H1 (cell line): ENCODE results near the gene MRTFB. TPM values are rescaled to one million over a fixed set of nuclear protein-coding genes. Genes with fewer than 3 reads are reported as not detected.

Experiments
- CTCF ChIA-PET: fragments of 300-600 bp; sonication (Branson Sonifier 250); formaldehyde crosslinking; loops from one replicate; lab custom pipeline; 2021; ENCODE audit not compliant: partially characterized antibody; lab: Charles Lee
- POLR2A ChIA-PET: fragments of 300-600 bp; sonication (Branson Sonifier 250); formaldehyde crosslinking; loops from one replicate; lab custom pipeline; 2021; ENCODE audit warnings: inconsistent platforms; ENCODE audit not compliant: partially characterized antibody; lab: Charles Lee
- DNase-seq, 2 experiments: peaks; one replicate each; pipeline versions ENCODE4 v3.0.0 to v3.0.0-alpha.2; 2010 to 2022; ENCODE audit warnings: low spot score in 2 of 2, low read depth in 1 of 2, mixed read lengths in 1 of 2
- FAIRE-seq: peaks from 2 replicates; lab custom pipeline; 2011; peaks lifted over from hg19 to GRCh38; lab: Jason Lieb, UNC
- H2AFZ ChIP-seq: 2 replicates; pipeline ENCODE4 v1.8.1; 2012; ENCODE audit warnings: low read length, inconsistent platforms
- H2AK5ac ChIP-seq: 2 replicates; pipeline ENCODE4 v1.6.1; 2013; ENCODE audit warnings: low read depth, low read length
- H2BK120ac ChIP-seq: replicated peaks from 2 replicates; pipeline ENCODE3; 2013; ENCODE audit warnings: low read depth, low read length, inconsistent platforms
- H2BK12ac ChIP-seq: 2 replicates; pipeline ENCODE4 v1.6.1; 2013; ENCODE audit warnings: low read depth, low read length
- H2BK15ac ChIP-seq: 2 replicates; pipeline ENCODE4 v1.6.1; 2013; ENCODE audit warnings: low read length
- H2BK20ac ChIP-seq: 2 replicates; pipeline ENCODE4 v1.6.1; 2013; ENCODE audit warnings: low read length
- H2BK5ac ChIP-seq: 2 replicates; pipeline ENCODE4 v1.6.1; 2013; ENCODE audit warnings: low read depth, low read length
- H3K14ac ChIP-seq: 2 replicates; pipeline ENCODE4 v1.6.1; 2013; ENCODE audit warnings: inconsistent platforms; ENCODE audit not compliant: insufficient read length
- H3K18ac ChIP-seq: 2 replicates; pipeline ENCODE4 v1.6.1; 2013; ENCODE audit warnings: low read length; ENCODE audit errors: extremely low read depth
- H3K23ac ChIP-seq: 2 replicates; pipeline ENCODE4 v1.6.1; 2013; ENCODE audit warnings: inconsistent platforms; ENCODE audit not compliant: insufficient read length
- H3K23me2 ChIP-seq: 2 replicates; pipeline ENCODE4 v1.6.1; 2013; ENCODE audit warnings: low read depth, low read length
- H3K27ac ChIP-seq: 2 replicates; pipeline ENCODE4 v1.6.1; 2011; ENCODE audit warnings: low read depth, low read length, inconsistent platforms
- H3K27me3 ChIP-seq, 4 experiments: replicated peaks in 1 of 4; 1 replicate in 1 of 4; 2 replicates in 3 of 4; pipeline versions ENCODE4 v1.6.1 to v1.8.1; 2011 to 2013; ENCODE audit warnings: low read length in 3 of 4, mild to moderate bottlenecking in 3 of 4, inconsistent platforms in 2 of 4, mixed read lengths in 2 of 4, moderate library complexity in 1 of 4; ENCODE audit not compliant: control insufficient read depth in 3 of 4, insufficient read depth in 3 of 4; ENCODE audit errors: extremely low read depth in 1 of 4
- H3K36me3 ChIP-seq, 4 experiments: 2 replicates each; pipeline versions ENCODE4 v1.6.1 to v1.8.1; 2011 to 2013; ENCODE audit warnings: mild to moderate bottlenecking in 4 of 4, low read length in 3 of 4, moderate library complexity in 2 of 4, control low read depth in 1 of 4, inconsistent platforms in 1 of 4; ENCODE audit not compliant: insufficient read depth in 4 of 4, control insufficient read depth in 2 of 4
- H3K4ac ChIP-seq: replicated peaks from 2 replicates; pipeline ENCODE3; 2013; ENCODE audit warnings: low read length, low read depth, mixed read lengths, inconsistent platforms; ENCODE audit not compliant: insufficient read length
- H3K4me1 ChIP-seq, 4 experiments: replicated peaks in 1 of 4; 1 replicate in 1 of 4; 2 replicates in 3 of 4; pipeline versions ENCODE4 v1.6.1 to v1.8.1; 2011 to 2013; ENCODE audit warnings: low read length in 3 of 4, inconsistent platforms in 2 of 4, mixed read lengths in 1 of 4; ENCODE audit not compliant: insufficient read depth in 4 of 4, control insufficient read depth in 3 of 4
- H3K4me2 ChIP-seq, 2 experiments: 2 replicates each; pipeline versions ENCODE4 v1.6.1 to v1.8.1; 2011 to 2013; ENCODE audit warnings: low read depth in 2 of 2, low read length in 2 of 2, control low read depth in 1 of 2, inconsistent platforms in 1 of 2, mild to moderate bottlenecking in 1 of 2; ENCODE audit not compliant: insufficient read depth in 1 of 2
- H3K4me3 ChIP-seq, 4 experiments: fragments of 200-600, 300-600 bp in 1 of 4; sonication (generic), shearing (Covaris generic), sonication (Bioruptor Twin) in 1 of 4; 2 replicates each; pipeline versions ENCODE4 v1.5.1 to v1.8.1; 2011 to 2016; ENCODE audit warnings: low read length in 4 of 4, low read depth in 3 of 4, control low read depth in 2 of 4, inconsistent platforms in 2 of 4, mild to moderate bottlenecking in 2 of 4, mixed read lengths in 1 of 4, moderate library complexity in 1 of 4; ENCODE audit not compliant: insufficient read depth in 2 of 4; ENCODE audit errors: extremely low read depth in 1 of 4
- H3K56ac ChIP-seq: replicated peaks from 2 replicates; pipeline ENCODE3; 2013; ENCODE audit warnings: low read depth, mild to moderate bottlenecking, mixed read lengths, low read length, inconsistent platforms; ENCODE audit not compliant: insufficient read length
- H3K79me1 ChIP-seq: 2 replicates; pipeline ENCODE4 v1.6.1; 2013; ENCODE audit warnings: low read depth, low read length, control low read depth
- H3K79me2 ChIP-seq, 2 experiments: 2 replicates each; pipeline versions ENCODE4 v1.6.1 to v1.8.1; 2012 to 2013; ENCODE audit warnings: low read length in 2 of 2, mild to moderate bottlenecking in 2 of 2, inconsistent platforms in 1 of 2; ENCODE audit not compliant: insufficient read depth in 2 of 2, control insufficient read depth in 1 of 2
- H3K9ac ChIP-seq, 4 experiments: replicated peaks in 1 of 4; 1 replicate in 1 of 4; 2 replicates in 3 of 4; pipeline versions ENCODE4 v1.6.1 to v1.8.1; 2011 to 2013; ENCODE audit warnings: low read depth in 3 of 4, low read length in 3 of 4, control low read depth in 2 of 4, mild to moderate bottlenecking in 2 of 4, moderate library complexity in 2 of 4, inconsistent platforms in 1 of 4; ENCODE audit errors: extremely low read depth in 1 of 4
- H3K9me3 ChIP-seq, 2 experiments: 2 replicates each; pipeline versions ENCODE4 v1.6.1 to v1.8.1; 2012 to 2013; ENCODE audit warnings: mild to moderate bottlenecking in 2 of 2, moderate library complexity in 2 of 2, control low read depth in 1 of 2, inconsistent platforms in 1 of 2, low read depth in 1 of 2, low read length in 1 of 2, mixed read lengths in 1 of 2; ENCODE audit not compliant: insufficient read depth in 2 of 2
- H4K20me1 ChIP-seq, 2 experiments: replicated peaks in 1 of 2; 2 replicates each; pipeline versions ENCODE3 to v1.8.1; 2011 to 2013; ENCODE audit warnings: inconsistent platforms in 2 of 2, low read length in 2 of 2, mild to moderate bottlenecking in 1 of 2; ENCODE audit not compliant: insufficient read depth in 2 of 2, control insufficient read depth in 1 of 2
- H4K5ac ChIP-seq: 2 replicates; pipeline ENCODE4 v1.6.1; 2013; ENCODE audit warnings: low read length, low read depth, mixed read lengths, inconsistent platforms; ENCODE audit not compliant: insufficient read length
- H4K8ac ChIP-seq: 2 replicates; pipeline ENCODE4 v1.8.0; 2013; ENCODE audit warnings: mild to moderate bottlenecking, moderate library complexity, low read length, inconsistent platforms; ENCODE audit not compliant: insufficient read depth; ENCODE audit errors: extremely low read depth
- H4K91ac ChIP-seq: replicated peaks from 2 replicates; pipeline ENCODE3; 2013; ENCODE audit warnings: low read length, mixed read lengths, inconsistent platforms; ENCODE audit not compliant: insufficient read length
- ATF2 ChIP-seq: IDR thresholded peaks from 2 replicates; pipeline ENCODE4 v1.6.1; 2012; ENCODE audit warnings: low read length, inconsistent platforms
- BCL11A ChIP-seq, 2 experiments: IDR thresholded peaks; one replicate each; pipeline ENCODE4 v1.6.1; 2011; ENCODE audit warnings: low read depth in 2 of 2, low read length in 2 of 2, mild to moderate bottlenecking in 2 of 2
- BRCA1 ChIP-seq: IDR thresholded peaks from 2 replicates; pipeline ENCODE4 v1.6.1; 2012; ENCODE audit warnings: low read depth, low read length, improper control_type of control experiment
- CEBPB ChIP-seq: IDR thresholded peaks from 2 replicates; pipeline ENCODE4 v1.6.1; 2012; ENCODE audit warnings: low read depth, low read length
- CTBP2 ChIP-seq: IDR thresholded peaks from 2 replicates; pipeline ENCODE4 v1.7.0; 2011; ENCODE audit warnings: borderline replicate concordance, mild to moderate bottlenecking, moderate library complexity, mixed read lengths, low read length; ENCODE audit not compliant: insufficient read depth, insufficient read length
- EP300 ChIP-seq, 2 experiments: IDR thresholded peaks; 1 replicate in 1 of 2; 2 replicates in 1 of 2; pipeline ENCODE4 v1.6.1; 2011 to 2012; ENCODE audit warnings: low read depth in 2 of 2, low read length in 2 of 2, mild to moderate bottlenecking in 2 of 2, borderline replicate concordance in 1 of 2, inconsistent platforms in 1 of 2, moderate library complexity in 1 of 2
- FOSL1 ChIP-seq: IDR thresholded peaks from 2 replicates; pipeline ENCODE4 v1.6.1; 2011; ENCODE audit warnings: mild to moderate bottlenecking, low read depth, low read length, moderate library complexity; ENCODE audit not compliant: insufficient read depth
- RFX5 ChIP-seq: IDR thresholded peaks from 2 replicates; pipeline ENCODE4 v1.6.1; 2011; ENCODE audit warnings: low read depth, low read length, improper control_type of control experiment, borderline replicate concordance
- SIRT6 ChIP-seq: IDR thresholded peaks from one replicate; pipeline ENCODE4 v1.7.1; 2012; ENCODE audit warnings: low read length, inconsistent platforms
- SIX5 ChIP-seq: IDR thresholded peaks from 2 replicates; pipeline ENCODE4 v1.6.1; 2011; ENCODE audit warnings: mild to moderate bottlenecking, low read depth, low read length
- SP4 ChIP-seq: IDR thresholded peaks from 2 replicates; pipeline ENCODE4 v1.6.1; 2012; ENCODE audit warnings: low read length, inconsistent platforms
- WGBS, 2 experiments: shearing (Covaris generic) in 1 of 2; methylation state at CpG; one replicate each; pipeline versions ENCODE4 v1.1.6 to v1.1.7; 2013 to 2015; ENCODE audit warnings: low lambda C conversion rate in 2 of 2, mixed read lengths in 2 of 2, inconsistent platforms in 1 of 2, low coverage in 1 of 2, missing lambda C conversion rate in 1 of 2; ENCODE audit not compliant: insufficient replicate concordance in 2 of 2, insufficient coverage in 1 of 2, insufficient read length in 1 of 2; ENCODE audit errors: extremely low coverage in 1 of 2, missing lambda C conversion rate in 1 of 2; 5-methylcytosine and 5-hydroxymethylcytosine counted together
- polyA plus RNA-seq, 7 experiments: library from polyadenylated mRNA; depleted of rRNA in 3 of 7; stranded (reverse) in 5 of 7; unstranded in 2 of 7; fragments of >200 nt in 5 of 7; fragments of 200-250 nt in 2 of 7; gene quantifications; 1 replicate in 5 of 7; 2 replicates in 1 of 7; 4 replicates in 1 of 7; pipeline versions ENCODE4 v1.2.1 to v1.2.3, GENCODE V29; 2011 to 2013; ENCODE audit warnings: missing spikeins in 2 of 7, mixed read lengths in 2 of 7
- total RNA-seq: library from RNA; stranded (reverse); fragmentation: NEBNext Ultra II Directional; extraction: Animal tissue kit (Norgen Biotek cat#: 25700); gene quantifications from 2 replicates; pipeline ENCODE4 v1.2.1, GENCODE V29; 2021

MRTFB gene
- total and polyA plus RNA-seq, 2 of the 8 experiments (the other 6 are each of a cell fraction or from before 2014, with no cell fraction given), result 13.5 to 34.9 TPM

- no peak overlapping the region for H3K27ac ChIP-seq
- DNase-seq (no peak), FAIRE-seq (no peak)
- H4K8ac ChIP-seq, result no peak overlapping the region
- ChIA-PET POLR2A (interaction anchor here (1.6 kb wide), 1 partner anchor 9 kb away, joined by 6 read pairs; no protein-coding TSS in a partner anchor), CTCF (interaction anchor here (0.6 to 1.4 kb wide), 2 partner anchors 17 to 76 kb away, joined by 3 read pairs; no protein-coding TSS in a partner anchor)
- H3K4me3 ChIP-seq, result no peak overlapping the region
- no peak overlapping the region for H4K5ac ChIP-seq
- no peaks in the 10 kb centered on the region for H4K20me1 ChIP-seq
- no peaks in the 10 kb centered on the region for H3K9me3 ChIP-seq
- no peak overlapping the region for H3K23ac ChIP-seq
- H3K9ac ChIP-seq, result no peak overlapping the region
- 90% methylated on average over 4 of the region's 4 CpGs; no CpG with 5 or more reads in 1 of the 2 experiments for WGBS, 2 experiments
- H2AK5ac ChIP-seq, result no peak overlapping the region
- no peak overlapping the region for H2BK20ac ChIP-seq
- H4K91ac ChIP-seq, result no peak overlapping the region
- no peaks in the 10 kb centered on the region for H3K4me1 ChIP-seq
- no peak overlapping the region for H3K4ac ChIP-seq
- no peaks in the 10 kb centered on the region for H3K79me2 ChIP-seq
- no peak overlapping the region for H2AFZ ChIP-seq
- no peak overlapping the region for H3K56ac ChIP-seq
- no peak overlapping the region for H3K18ac ChIP-seq
- H3K4me2 ChIP-seq, result no peak overlapping the region
- no peak overlapping the region for H2BK12ac ChIP-seq
- H2BK5ac ChIP-seq, result no peak overlapping the region
- H3K79me1 ChIP-seq, result no peaks in the 10 kb centered on the region; the same call in 1 of the 2 replicates
- H2BK15ac ChIP-seq, result no peak overlapping the region
- no peaks in the 10 kb centered on the region; a peak in 1 of 8 replicates for H3K36me3 ChIP-seq
- no peak overlapping the region for H3K14ac ChIP-seq
- H2BK120ac ChIP-seq, result no peak overlapping the region
- H3K23me2 ChIP-seq, result no peaks in the 10 kb centered on the region
- no peaks in the 10 kb centered on the region for H3K27me3 ChIP-seq
- TF ChIP-seq ATF2, result no peak
- TF ChIP-seq RFX5, result no peak
- no peak for TF ChIP-seq SIX5
- no peak for TF ChIP-seq SIRT6
- TF ChIP-seq FOSL1, result no peak
- no peak for TF ChIP-seq BCL11A (IDR thresholded peaks at IDR 0.05; ENCODE audit: low read depth in 2 of 2, low read length in 2 of 2)
- no peak for TF ChIP-seq CTBP2
- TF ChIP-seq SP4, result no peak
- no peak for TF ChIP-seq EP300 (IDR thresholded peaks at IDR 0.05; ENCODE audit: borderline replicate concordance in 1 of 2, low read depth in 2 of 2, low read length in 2 of 2)
- TF ChIP-seq BRCA1, result no peak
- TF ChIP-seq CEBPB, result no peak
Observed at GRCh38 chr16:14155572-14156190, 84.6 kb downstream of the MRTFB start.
